ENCODE data around the gene SLC10A1.
"Not testable (repeated sequence)": the region's sequence is repeated elsewhere in the genome, so short reads cannot be mapped to it uniquely, and the experiment has no call there.

The SLC10A1 gene

DNA sequence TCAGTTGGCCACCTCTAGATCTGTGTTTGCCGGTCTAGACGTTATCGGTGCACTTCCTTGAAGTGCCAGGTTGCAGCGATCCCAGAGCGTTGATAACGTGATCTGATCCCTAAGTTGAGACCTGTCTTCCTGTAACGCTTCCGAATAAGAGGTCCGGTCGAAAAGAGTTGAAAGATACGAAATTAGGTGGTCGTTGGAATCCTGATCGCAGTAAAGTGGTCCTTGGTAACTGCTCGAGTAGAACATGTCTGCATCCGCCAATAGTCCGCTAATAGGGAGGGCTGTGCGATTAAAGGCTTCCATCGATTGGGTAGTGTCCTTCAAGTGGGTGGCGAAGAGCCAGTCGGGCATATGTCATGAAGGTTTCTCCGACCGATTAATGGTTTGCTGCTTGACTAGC is 27.4 kb downstream of the SLC10A1 start:
- no peak for DNase-seq

DNA sequence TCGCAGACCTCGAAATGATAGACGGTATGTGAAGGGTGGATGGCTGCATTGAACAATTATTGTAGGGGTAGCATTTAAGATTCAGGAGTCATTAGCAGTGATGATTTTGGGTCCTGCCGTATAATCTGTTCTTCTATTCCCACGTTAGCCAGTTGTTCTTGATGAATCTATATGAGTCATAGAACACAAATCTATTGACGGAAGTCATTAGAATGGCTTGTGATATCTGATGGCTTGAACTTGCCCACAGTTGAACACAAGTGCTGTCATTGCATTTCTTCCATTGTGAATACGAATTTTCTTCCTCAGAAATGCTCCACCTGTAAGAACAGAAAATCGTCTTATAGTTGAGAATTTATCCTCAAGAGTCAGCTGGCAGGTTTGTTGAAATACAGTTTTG is 28.2 kb downstream of the SLC10A1 start:
- DNase-seq = no peak

DNA sequence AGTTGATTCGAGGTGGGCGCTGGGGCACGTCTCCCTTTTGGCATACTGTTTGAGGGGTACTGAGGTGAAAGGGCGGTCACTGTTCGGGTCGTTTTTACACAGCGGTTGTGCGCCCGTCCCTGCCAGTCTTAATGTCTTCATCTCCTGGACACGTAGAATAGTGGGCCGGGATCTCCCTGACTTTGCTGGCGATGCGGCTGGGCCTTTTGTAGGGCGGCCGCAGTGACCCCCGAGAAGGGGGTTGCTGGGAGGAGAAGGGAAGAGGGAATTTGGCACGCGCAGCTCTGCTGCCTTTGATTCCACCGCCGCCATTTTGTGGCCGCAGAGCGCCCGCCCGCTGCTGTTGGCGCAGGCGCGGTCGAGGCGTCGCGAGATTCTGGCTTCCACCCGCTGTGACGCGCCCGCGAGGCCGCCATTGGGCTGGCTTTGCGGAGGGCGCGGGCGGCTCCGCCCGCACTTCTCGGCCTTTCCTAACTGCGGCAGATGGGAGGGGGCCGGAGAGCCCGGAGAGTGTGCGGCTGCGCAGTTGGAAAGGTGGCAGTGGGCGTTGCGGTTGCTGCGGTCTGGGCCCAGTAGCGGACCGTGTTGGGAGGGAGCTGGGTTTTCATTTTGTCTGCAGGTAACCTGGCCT is 29.6 kb downstream of the SLC10A1 start:
- DNase-seq = peak; percentile 84

DNA sequence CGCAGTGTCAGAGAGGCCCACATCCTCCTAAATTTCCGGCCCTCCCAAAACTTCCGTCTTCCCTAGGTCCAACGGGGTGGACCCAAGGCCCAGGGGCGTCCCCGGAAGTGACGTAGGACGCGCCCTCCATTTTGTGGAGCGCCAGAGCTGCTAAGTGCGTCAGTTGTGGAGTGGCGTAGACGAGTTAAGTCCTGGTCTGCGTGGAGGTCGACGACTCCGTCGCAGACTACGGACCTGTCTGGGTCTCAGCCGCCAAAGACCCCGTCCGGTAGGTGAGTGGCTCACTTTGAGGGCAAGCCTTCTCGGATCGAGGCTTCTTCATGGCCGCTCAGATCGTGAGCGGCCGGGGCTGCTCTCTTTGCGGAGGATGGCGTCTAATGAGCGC is 30.1 kb downstream of the SLC10A1 start, which contains the start of gene SRSF5:
TSS of gene SRSF5 (plus strand) at position 159 of the 385 bp plus-strand sequence. CDS start 1,015 bp downstream, outside the sequence.
- DNase-seq = peak; percentile 93

- DNase-seq = no peak
These were observed 33.1 kb downstream of the SLC10A1 start for GRCh38 chr14:69763761-69764510.

DNA sequence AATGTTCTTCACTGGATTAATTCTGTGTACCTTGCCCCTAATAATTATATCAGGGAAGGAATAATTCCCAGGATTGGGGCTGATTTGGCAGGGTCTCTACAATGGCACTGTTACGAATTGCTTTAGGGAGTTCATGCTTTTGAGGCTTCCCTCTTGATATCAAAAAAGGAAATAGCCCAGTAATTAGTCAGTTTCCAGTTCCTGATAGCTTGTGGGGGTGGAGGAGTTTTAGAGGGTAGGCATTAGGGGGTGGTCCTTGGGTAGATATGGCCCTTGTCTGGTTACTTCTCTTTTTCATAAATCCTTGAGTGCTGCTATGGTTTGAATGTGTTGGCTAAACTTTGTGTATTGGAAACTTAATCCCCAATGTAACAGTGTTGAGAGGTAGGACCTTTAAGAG is 36.2 kb downstream of the SLC10A1 start:
- DNase-seq = no peak

DNA sequence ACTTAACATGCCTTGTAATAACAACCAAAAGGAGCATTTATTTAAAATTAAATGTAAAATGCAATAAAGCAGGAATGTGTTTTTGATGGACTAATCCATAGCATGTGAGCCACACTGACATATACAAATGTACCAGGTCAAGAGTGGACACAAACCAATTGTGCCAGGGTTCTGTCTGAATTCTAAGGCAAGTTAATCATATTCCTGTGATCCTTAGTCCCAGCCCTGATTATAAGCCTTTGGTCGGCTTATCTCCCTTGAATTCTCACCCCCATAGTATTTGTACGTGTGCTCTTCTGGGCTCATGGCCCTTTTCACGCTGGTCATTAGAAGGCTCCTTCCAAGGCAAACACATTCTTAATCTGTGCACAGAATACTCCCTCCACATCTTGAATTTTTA is 40.7 kb downstream of the SLC10A1 start:
- DNase-seq = no peak

- no peak for DNase-seq
These were observed 41.3 kb downstream of the SLC10A1 start for GRCh38 chr14:69755784-69756183.

GRCh38 chr14:69755296-69755695 is 41.7 kb downstream of the SLC10A1 start:
- no peak for DNase-seq

DNA sequence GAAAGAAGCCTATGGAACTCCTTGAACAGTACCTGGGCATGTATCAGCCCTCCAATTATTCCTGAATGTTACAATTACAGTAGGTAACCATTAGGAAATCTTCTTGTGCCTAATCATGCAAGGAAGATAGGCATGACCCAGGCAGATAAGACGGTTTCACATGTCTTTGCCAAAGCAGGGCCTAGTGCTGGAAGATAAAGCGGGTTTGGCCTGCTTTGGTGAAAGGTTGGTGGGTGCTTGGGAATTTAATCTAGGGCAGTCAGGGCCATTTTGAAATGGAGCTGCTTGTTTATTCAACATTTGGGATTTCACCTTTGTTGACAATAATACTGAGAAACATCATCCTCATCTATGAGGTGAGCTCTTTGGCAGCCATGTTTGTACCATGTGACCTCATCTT is 42.6 kb downstream of the SLC10A1 start:
- no peak for DNase-seq

- no peak for DNase-seq
These were observed 43.2 kb downstream of the SLC10A1 start for GRCh38 chr14:69753860-69754259.

- DNase-seq = no peak
These were observed 44.3 kb downstream of the SLC10A1 start for GRCh38 chr14:69752773-69753172.

GRCh38 chr14:69750495-69750894 is 46.5 kb downstream of the SLC10A1 start:
- DNase-seq = no peak

GRCh38 chr14:69749956-69750355 is 47.1 kb downstream of the SLC10A1 start:
- DNase-seq = no peak

- no peak for DNase-seq
These were observed 56.0 kb downstream of the SLC10A1 start for GRCh38 chr14:69741055-69741454.

DNA sequence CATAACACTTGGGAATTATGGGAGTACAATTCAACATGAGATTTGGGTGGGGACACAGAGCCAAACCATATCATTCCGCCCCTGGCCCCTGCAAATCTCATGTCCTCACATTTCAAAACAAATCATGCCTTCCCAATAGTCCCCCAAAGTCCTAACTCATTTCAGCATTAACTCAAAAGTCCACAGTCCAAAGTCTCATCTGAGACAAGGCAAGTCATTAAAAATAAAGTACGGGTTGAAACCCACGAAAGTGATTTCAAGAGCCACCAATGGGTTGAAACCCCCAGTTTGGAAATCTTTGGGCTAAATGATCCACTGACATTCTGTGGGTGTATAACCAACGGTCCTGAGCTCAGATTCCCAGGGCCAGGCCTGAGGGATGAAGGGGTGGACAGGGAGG is 60.6 kb downstream of the SLC10A1 start:
- not testable (repeated sequence) for DNase-seq

GRCh38 chr14:69731919-69732598 is 65.0 kb downstream of the SLC10A1 start:
- DNase-seq = not testable (repeated sequence)

- DNase-seq = no peak
These were observed 69.2 kb downstream of the SLC10A1 start for GRCh38 chr14:69727860-69728259.

DNA sequence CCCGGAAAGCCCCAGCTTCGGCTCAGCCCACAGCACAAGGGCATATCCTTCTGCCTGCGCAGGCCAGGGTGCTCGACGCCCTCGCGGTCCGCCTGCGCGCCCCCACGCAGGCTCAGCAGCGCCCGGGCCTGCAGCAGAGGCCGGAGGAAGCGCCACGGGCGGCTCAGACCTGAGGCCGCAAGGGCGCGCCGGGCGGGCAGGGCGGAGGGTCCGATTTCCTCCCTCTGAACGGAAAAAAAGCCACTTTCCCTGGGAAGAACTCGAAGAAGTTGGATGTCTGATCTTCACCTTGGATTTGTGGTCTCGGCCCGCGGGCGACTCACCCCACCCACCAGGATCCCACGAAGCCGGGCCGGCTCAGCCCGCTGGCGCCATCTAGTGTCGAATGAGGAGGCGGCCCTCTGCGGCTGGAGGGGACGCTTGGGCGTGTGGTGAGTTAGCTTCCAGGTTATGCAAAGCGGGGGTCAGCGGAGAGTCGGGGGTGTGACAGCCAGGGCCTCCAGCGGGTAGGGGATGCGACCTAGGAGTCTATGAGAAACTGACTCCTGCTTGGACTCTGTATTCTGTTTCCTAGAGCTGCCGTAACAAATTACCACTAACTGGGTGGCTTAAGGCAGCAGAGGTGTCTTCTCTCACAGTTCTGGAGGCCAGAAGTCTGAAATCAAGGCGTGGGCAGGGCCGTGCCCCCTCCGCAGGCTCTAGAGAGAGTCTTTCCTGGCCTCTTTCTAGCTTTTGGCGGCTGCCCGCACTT is 70.1 kb downstream of the SLC10A1 start:
- peak; percentile 78 for DNase-seq

All from effector CD4-positive, alpha-beta T cell (primary cell).